GM12878 (cell line): ENCODE results near the gene MS4A6E. TPM values are rescaled to one million over a fixed set of nuclear protein-coding genes. Genes with fewer than 3 reads are reported as not detected.

Experiments used
- ATAC-seq: fragments of 200-7000 bp; cut with Tn5 transposase; 3 replicates; pipeline ENCODE4 v1.9.1; 2020; ENCODE audit warnings: mild to moderate bottlenecking, moderate library complexity
- BruUV-seq: library from RNA; stranded (reverse); fragments of 400-500 nt; replicated peaks from 2 replicates; lab custom pipeline; 2021; lab: Mats Ljungman, UMichigan
- CTCF ChIA-PET: fragments of 300-600 bp; sonication (Branson Sonifier 250); formaldehyde crosslinking; extraction: SDS; loops from one replicate; lab custom pipeline; 2021; ENCODE audit warnings: inconsistent platforms; lab: Yijun Ruan, JAX
- POLR2A ChIA-PET: fragments of 350-600 bp; formaldehyde crosslinking; extraction: SDS; loops from one replicate; lab custom pipeline; 2021; ENCODE audit warnings: inconsistent platforms; lab: Charles Lee
- RAD21 ChIA-PET: fragments of 300-600 bp; sonication (Branson Sonifier 250); formaldehyde crosslinking; loops from one replicate; lab custom pipeline; 2023; ENCODE audit warnings: antibody characterized with exemption; ENCODE audit not compliant: unreplicated experiment; lab: Charles Lee
- SMC1A ChIA-PET: fragments of 300-600 bp; sonication (Branson Sonifier 250); formaldehyde crosslinking; loops from one replicate; lab custom pipeline; 2023; ENCODE audit not compliant: unreplicated experiment, uncharacterized antibody; lab: Charles Lee
- DNase-seq: peaks from one replicate; pipeline ENCODE4 v3.0.0-alpha.2; 2011; ENCODE audit warnings: low read depth, low spot score
- FAIRE-seq: peaks from 3 replicates; lab custom pipeline; 2011; peaks lifted over from hg19 to GRCh38; lab: Jason Lieb, UNC
- H2AFZ ChIP-seq: 2 replicates; pipeline ENCODE4 v1.6.0; 2011; ENCODE audit warnings: low read depth, low read length, control low read depth; ENCODE audit not compliant: control insufficient read depth
- H3K27ac ChIP-seq: 2 replicates; pipeline ENCODE4 v1.5.1; 2011; ENCODE audit warnings: control low read depth; ENCODE audit not compliant: control insufficient read depth, insufficient read depth
- H3K27me3 ChIP-seq, 2 experiments: replicated peaks in 1 of 2; 2 replicates each; pipeline versions ENCODE4 v1.6.0 to v1.6.1; 2011; ENCODE audit warnings: low read length in 1 of 2; ENCODE audit not compliant: control insufficient read depth in 2 of 2, insufficient read depth in 2 of 2
- H3K36me3 ChIP-seq, 2 experiments: 2 replicates each; pipeline ENCODE4 v1.5.1; 2011; ENCODE audit warnings: low read length in 1 of 2; ENCODE audit not compliant: control insufficient read depth in 2 of 2, insufficient read depth in 2 of 2
- H3K4me1 ChIP-seq: 2 replicates; pipeline ENCODE4 v1.6.1; 2011; ENCODE audit warnings: mild to moderate bottlenecking, low read length, moderate library complexity, mixed read lengths; ENCODE audit not compliant: control insufficient read depth, insufficient read depth
- H3K4me2 ChIP-seq: 2 replicates; pipeline ENCODE4 v1.6.0; 2011; ENCODE audit warnings: control low read depth; ENCODE audit not compliant: control insufficient read depth, insufficient read depth
- H3K4me3 ChIP-seq: fragments of 200-600 bp; sonication (generic); 2 replicates; pipeline ENCODE4 v1.5.1; 2016
- H3K79me2 ChIP-seq: 2 replicates; pipeline ENCODE4 v1.6.0; 2011; ENCODE audit warnings: low read length; ENCODE audit not compliant: control insufficient read depth, insufficient read depth
- H3K9ac ChIP-seq: 2 replicates; pipeline ENCODE4 v1.8.0; 2011; ENCODE audit warnings: low read length, control low read depth, mixed read lengths; ENCODE audit not compliant: control insufficient read depth, insufficient read depth
- H3K9me3 ChIP-seq: replicated peaks from 3 replicates; pipeline ENCODE4 v1.5.1; 2011; ENCODE audit warnings: mild to moderate bottlenecking, low read length; ENCODE audit not compliant: control insufficient read depth, insufficient read depth
- H4K20me1 ChIP-seq: 2 replicates; pipeline ENCODE4 v1.6.0; 2011; ENCODE audit not compliant: control insufficient read depth, insufficient read depth
- BHLHE40 ChIP-seq, 2 experiments: fragments of 450-650 bp in 1 of 2; IDR thresholded peaks; 2 replicates each; pipeline ENCODE4 v1.6.1; 2011 to 2017; ENCODE audit warnings: low read depth in 2 of 2, borderline replicate concordance in 1 of 2, improper control_type of control experiment in 1 of 2, low read length in 1 of 2, mild to moderate bottlenecking in 1 of 2
- CHD2 ChIP-seq: IDR thresholded peaks from 2 replicates; pipeline ENCODE4 v1.6.1; 2011; ENCODE audit warnings: low read depth, low read length, improper control_type of control experiment, borderline replicate concordance
- EGR1 ChIP-seq, 2 experiments: IDR thresholded peaks; 1 replicate in 1 of 2; 2 replicates in 1 of 2; pipeline ENCODE4 v1.6.1; 2011 to 2012; ENCODE audit warnings: low read depth in 2 of 2, low read length in 2 of 2, borderline replicate concordance in 1 of 2, mild to moderate bottlenecking in 1 of 2, moderate library complexity in 1 of 2
- ETV6 ChIP-seq, 2 experiments: fragments of 450-650 bp in 1 of 2; IDR thresholded peaks in 1 of 2; conservative IDR thresholded peaks in 1 of 2; 2 replicates each; pipeline ENCODE4 v1.6.1; 2014; ENCODE audit warnings: antibody characterized with exemption in 1 of 2, borderline replicate concordance in 1 of 2, low read depth in 1 of 2, mild to moderate bottlenecking in 1 of 2, moderate library complexity in 1 of 2
- NRF1 ChIP-seq: conservative IDR thresholded peaks from 2 replicates; pipeline ENCODE4 v1.6.1; 2011; ENCODE audit warnings: mild to moderate bottlenecking, low read depth, low read length, improper control_type of control experiment
- PML ChIP-seq: IDR thresholded peaks from 2 replicates; pipeline ENCODE4 v1.6.1; 2012; ENCODE audit warnings: low read length, inconsistent platforms
- RCOR1 ChIP-seq: conservative IDR thresholded peaks from 2 replicates; pipeline ENCODE4 v1.6.1; 2012; ENCODE audit warnings: low read depth, low read length, improper control_type of control experiment
- TARDBP ChIP-seq: IDR thresholded peaks from 2 replicates; pipeline ENCODE4 v1.6.1; 2016; ENCODE audit warnings: borderline replicate concordance
- TCF12 ChIP-seq: IDR thresholded peaks from 2 replicates; pipeline ENCODE4 v1.6.1; 2011; ENCODE audit warnings: low read depth, mild to moderate bottlenecking, low read length
- ZNF207 ChIP-seq: fragments of 450-650 bp; IDR thresholded peaks from 2 replicates; pipeline ENCODE4 v1.6.1; 2014; ENCODE audit warnings: antibody characterized with exemption, mild to moderate bottlenecking, borderline replicate concordance
- ZNF274 ChIP-seq: IDR thresholded peaks from one replicate; pipeline ENCODE4 v1.8.0; 2011; ENCODE audit not compliant: insufficient read length, insufficient read depth
- WGBS: methylation state at CpG from one replicate; pipeline ENCODE4 v1.1.6; 2016; ENCODE audit warnings: low lambda C conversion rate; ENCODE audit not compliant: insufficient replicate concordance, insufficient coverage; ENCODE audit errors: missing lambda C conversion rate; 5-methylcytosine and 5-hydroxymethylcytosine counted together
- in situ Hi-C: fragments of 300-500 bp; cut with MboI; formaldehyde crosslinking; loops from 9 replicates; pipeline ENCODE4 v1.14.3; 2018; ENCODE audit warnings: mixed read lengths
- intact Hi-C: fragments of 100-400 bp; cut with micrococcal nuclease; formaldehyde crosslinking; loops from one replicate; pipeline ENCODE4 v1.14.2; 2022; ENCODE audit not compliant: unreplicated experiment
- polyA plus RNA-seq, 11 experiments: library from polyadenylated mRNA; depleted of rRNA in 4 of 11; unstranded in 6 of 11; stranded (reverse) in 5 of 11; fragments of >200 nt; fragmentation: Nextera tagmentation in 4 of 11; fragmentation: Illumina TruSeq in 1 of 11; extraction: Ambion mirVana in 4 of 11; extraction: Trizol in 1 of 11; gene quantifications; 1 replicate in 1 of 11; 2 replicates in 10 of 11; pipeline versions ENCODE4 v1.2.1 to v1.2.3, GENCODE V29; 2011 to 2016; ENCODE audit warnings: inconsistent platforms in 2 of 11, missing spikeins in 2 of 11, low read depth in 1 of 11
- total RNA-seq, 4 experiments: library from RNA; depleted of rRNA in 3 of 4; stranded (reverse); fragments of >200 nt in 3 of 4; fragmentation: Illumina TruSeq in 1 of 4; extraction: Trizol in 1 of 4; gene quantifications; 2 replicates each; pipeline versions ENCODE4 v1.2.1 to v1.2.3, GENCODE V29; 2013 to 2021
- TF ChIP-seq, protein P1 (sequence below): fragments of 150-350 bp; IDR thresholded peaks from 2 replicates; pipeline ENCODE4 v1.6.1; 2016; ENCODE audit warnings: low read depth, low read length
- TF ChIP-seq, protein P2 (sequence below): fragments of 450-650 bp; IDR thresholded peaks from 2 replicates; pipeline ENCODE4 v1.6.1; 2017; ENCODE audit warnings: mild to moderate bottlenecking
- TF ChIP-seq, protein P3 (sequence below): fragments of 450-650 bp; IDR thresholded peaks from 2 replicates; pipeline ENCODE4 v1.6.1; 2016; ENCODE audit warnings: mild to moderate bottlenecking
- TF ChIP-seq, protein P4 (sequence below): fragments of 450-650 bp; IDR thresholded peaks from 2 replicates; pipeline ENCODE4 v1.6.1; 2017; ENCODE audit warnings: borderline replicate concordance

The MS4A6E gene
- total and polyA plus RNA-seq, 10 of the 15 experiments (the other 5 are each of a cell fraction or from before 2014, with no cell fraction given), result 0.14 to 0.86 (median 0.47) TPM; not detected in 5

DNA sequence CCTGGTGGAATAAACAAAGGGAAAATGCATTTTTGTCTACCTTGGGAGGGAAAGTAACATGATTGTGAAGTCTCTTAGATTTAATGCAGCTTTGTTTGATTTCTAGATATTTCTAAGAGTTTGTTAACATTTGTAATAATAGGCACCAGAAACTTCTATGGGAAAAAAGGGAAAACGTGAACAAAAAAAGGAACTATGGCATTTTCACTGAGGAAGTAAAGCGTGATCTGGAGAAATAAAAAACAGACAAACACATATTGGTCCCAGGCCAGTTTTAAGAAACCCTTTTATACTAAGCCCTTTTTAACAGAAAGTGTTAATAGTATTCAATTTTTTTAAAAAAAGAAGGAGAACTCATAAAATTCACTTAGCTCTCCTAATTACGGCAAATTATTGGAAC is 44.3 kb downstream of the MS4A6E start:
- ChIA-PET SMC1A (interaction anchor here (1.2 to 11.3 kb wide), 4 partner anchors 9 to 116 kb away, joined by 3 to 298 read pairs (median 64); partner anchors contain the start of genes MS4A1 and MS4A7), POLR2A (interaction anchor here (3.0 kb wide), 1 partner anchor 84 kb away, joined by 12 read pairs; the partner anchor contains the start of gene MS4A1), RAD21 (interaction anchor here (1.0 to 2.2 kb wide), 2 partner anchors 85 to 116 kb away, joined by 4 to 6 read pairs; no protein-coding TSS in a partner anchor), CTCF (interaction anchor here (0.7 to 3.6 kb wide), 5 partner anchors 9 to 99 kb away, joined by 3 to 16 read pairs (median 4); no protein-coding TSS in a partner anchor)
- 70% methylated on average over 3 of the region's 3 CpGs for WGBS
- intact Hi-C loops, result no loop called here
- H3K27ac ChIP-seq, result no peak overlapping the region
- no peak overlapping the region for H3K9ac ChIP-seq
- no peaks in the 10 kb centered on the region for H3K79me2 ChIP-seq
- no peak overlapping the region for H3K4me2 ChIP-seq
- H3K4me3 ChIP-seq, result no peak overlapping the region
- DNase-seq (no peak), FAIRE-seq (no peak), ATAC-seq (no peak)
- BruUV-seq, result no TSS peak
- in situ Hi-C loops, result no loop called here
- H2AFZ ChIP-seq, result no peak overlapping the region
- peaks cover 8% of the 10 kb centered on the region; the same call in 2 of the 3 replicates for H3K9me3 ChIP-seq
- H3K4me1 ChIP-seq, result peaks cover 5% of the 10 kb centered on the region; the same call in 1 of the 2 replicates
- no peaks in the 10 kb centered on the region for H3K27me3 ChIP-seq
- no peaks in the 10 kb centered on the region for H4K20me1 ChIP-seq
- H3K36me3 ChIP-seq, result no peaks in the 10 kb centered on the region
- no peak for TF ChIP-seq ZNF274
- TF ChIP-seq, protein P1, sequence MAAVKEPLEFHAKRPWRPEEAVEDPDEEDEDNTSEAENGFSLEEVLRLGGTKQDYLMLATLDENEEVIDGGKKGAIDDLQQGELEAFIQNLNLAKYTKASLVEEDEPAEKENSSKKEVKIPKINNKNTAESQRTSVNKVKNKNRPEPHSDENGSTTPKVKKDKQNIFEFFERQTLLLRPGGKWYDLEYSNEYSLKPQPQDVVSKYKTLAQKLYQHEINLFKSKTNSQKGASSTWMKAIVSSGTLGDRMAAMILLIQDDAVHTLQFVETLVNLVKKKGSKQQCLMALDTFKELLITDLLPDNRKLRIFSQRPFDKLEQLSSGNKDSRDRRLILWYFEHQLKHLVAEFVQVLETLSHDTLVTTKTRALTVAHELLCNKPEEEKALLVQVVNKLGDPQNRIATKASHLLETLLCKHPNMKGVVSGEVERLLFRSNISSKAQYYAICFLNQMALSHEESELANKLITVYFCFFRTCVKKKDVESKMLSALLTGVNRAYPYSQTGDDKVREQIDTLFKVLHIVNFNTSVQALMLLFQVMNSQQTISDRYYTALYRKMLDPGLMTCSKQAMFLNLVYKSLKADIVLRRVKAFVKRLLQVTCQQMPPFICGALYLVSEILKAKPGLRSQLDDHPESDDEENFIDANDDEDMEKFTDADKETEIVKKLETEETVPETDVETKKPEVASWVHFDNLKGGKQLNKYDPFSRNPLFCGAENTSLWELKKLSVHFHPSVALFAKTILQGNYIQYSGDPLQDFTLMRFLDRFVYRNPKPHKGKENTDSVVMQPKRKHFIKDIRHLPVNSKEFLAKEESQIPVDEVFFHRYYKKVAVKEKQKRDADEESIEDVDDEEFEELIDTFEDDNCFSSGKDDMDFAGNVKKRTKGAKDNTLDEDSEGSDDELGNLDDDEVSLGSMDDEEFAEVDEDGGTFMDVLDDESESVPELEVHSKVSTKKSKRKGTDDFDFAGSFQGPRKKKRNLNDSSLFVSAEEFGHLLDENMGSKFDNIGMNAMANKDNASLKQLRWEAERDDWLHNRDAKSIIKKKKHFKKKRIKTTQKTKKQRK, result no peak
- TF ChIP-seq BHLHE40 (IDR thresholded peaks at IDR 0.05; ENCODE audit: borderline replicate concordance in 1 of 2, low read depth in 2 of 2, low read length in 1 of 2), result no peak
- TF ChIP-seq ZNF207, result no peak
- TF ChIP-seq RCOR1, result no peak
- no peak for TF ChIP-seq TARDBP
- TF ChIP-seq, protein P2, sequence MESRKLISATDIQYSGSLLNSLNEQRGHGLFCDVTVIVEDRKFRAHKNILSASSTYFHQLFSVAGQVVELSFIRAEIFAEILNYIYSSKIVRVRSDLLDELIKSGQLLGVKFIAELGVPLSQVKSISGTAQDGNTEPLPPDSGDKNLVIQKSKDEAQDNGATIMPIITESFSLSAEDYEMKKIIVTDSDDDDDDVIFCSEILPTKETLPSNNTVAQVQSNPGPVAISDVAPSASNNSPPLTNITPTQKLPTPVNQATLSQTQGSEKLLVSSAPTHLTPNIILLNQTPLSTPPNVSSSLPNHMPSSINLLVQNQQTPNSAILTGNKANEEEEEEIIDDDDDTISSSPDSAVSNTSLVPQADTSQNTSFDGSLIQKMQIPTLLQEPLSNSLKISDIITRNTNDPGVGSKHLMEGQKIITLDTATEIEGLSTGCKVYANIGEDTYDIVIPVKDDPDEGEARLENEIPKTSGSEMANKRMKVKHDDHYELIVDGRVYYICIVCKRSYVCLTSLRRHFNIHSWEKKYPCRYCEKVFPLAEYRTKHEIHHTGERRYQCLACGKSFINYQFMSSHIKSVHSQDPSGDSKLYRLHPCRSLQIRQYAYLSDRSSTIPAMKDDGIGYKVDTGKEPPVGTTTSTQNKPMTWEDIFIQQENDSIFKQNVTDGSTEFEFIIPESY, result no peak
- no peak for TF ChIP-seq TCF12
- TF ChIP-seq CHD2, result no peak
- no peak for TF ChIP-seq ETV6 (conservative IDR thresholded peaks at IDR 0.05 in 1 of 2, IDR thresholded peaks at IDR 0.05 in 1 of 2; ENCODE audit: borderline replicate concordance in 1 of 2, low read depth in 1 of 2)
- TF ChIP-seq EGR1 (IDR thresholded peaks at IDR 0.05; ENCODE audit: borderline replicate concordance in 1 of 2, low read depth in 2 of 2, low read length in 2 of 2), result no peak
- TF ChIP-seq PML, result no peak
- TF ChIP-seq, protein P3, sequence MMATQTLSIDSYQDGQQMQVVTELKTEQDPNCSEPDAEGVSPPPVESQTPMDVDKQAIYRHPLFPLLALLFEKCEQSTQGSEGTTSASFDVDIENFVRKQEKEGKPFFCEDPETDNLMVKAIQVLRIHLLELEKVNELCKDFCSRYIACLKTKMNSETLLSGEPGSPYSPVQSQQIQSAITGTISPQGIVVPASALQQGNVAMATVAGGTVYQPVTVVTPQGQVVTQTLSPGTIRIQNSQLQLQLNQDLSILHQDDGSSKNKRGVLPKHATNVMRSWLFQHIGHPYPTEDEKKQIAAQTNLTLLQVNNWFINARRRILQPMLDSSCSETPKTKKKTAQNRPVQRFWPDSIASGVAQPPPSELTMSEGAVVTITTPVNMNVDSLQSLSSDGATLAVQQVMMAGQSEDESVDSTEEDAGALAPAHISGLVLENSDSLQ, result no peak
- no peak for TF ChIP-seq NRF1
- TF ChIP-seq, protein P4, sequence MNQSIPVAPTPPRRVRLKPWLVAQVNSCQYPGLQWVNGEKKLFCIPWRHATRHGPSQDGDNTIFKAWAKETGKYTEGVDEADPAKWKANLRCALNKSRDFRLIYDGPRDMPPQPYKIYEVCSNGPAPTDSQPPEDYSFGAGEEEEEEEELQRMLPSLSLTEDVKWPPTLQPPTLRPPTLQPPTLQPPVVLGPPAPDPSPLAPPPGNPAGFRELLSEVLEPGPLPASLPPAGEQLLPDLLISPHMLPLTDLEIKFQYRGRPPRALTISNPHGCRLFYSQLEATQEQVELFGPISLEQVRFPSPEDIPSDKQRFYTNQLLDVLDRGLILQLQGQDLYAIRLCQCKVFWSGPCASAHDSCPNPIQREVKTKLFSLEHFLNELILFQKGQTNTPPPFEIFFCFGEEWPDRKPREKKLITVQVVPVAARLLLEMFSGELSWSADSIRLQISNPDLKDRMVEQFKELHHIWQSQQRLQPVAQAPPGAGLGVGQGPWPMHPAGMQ, result no peak
